COR-L47 (cell line): ENCODE data around the gene COX5A.
A peak's percentile ranks its signal among the peaks of the same experiment; 100 is the strongest.
"Not testable (repeated sequence)": the region's sequence is repeated elsewhere in the genome, so short reads cannot be mapped to it uniquely, and the experiment has no call there.

Source experiments
- DNase-seq: peaks from one replicate; lab custom pipeline; 2025; lab: John Stamatoyannopoulos, UW

COX5A gene

DNA sequence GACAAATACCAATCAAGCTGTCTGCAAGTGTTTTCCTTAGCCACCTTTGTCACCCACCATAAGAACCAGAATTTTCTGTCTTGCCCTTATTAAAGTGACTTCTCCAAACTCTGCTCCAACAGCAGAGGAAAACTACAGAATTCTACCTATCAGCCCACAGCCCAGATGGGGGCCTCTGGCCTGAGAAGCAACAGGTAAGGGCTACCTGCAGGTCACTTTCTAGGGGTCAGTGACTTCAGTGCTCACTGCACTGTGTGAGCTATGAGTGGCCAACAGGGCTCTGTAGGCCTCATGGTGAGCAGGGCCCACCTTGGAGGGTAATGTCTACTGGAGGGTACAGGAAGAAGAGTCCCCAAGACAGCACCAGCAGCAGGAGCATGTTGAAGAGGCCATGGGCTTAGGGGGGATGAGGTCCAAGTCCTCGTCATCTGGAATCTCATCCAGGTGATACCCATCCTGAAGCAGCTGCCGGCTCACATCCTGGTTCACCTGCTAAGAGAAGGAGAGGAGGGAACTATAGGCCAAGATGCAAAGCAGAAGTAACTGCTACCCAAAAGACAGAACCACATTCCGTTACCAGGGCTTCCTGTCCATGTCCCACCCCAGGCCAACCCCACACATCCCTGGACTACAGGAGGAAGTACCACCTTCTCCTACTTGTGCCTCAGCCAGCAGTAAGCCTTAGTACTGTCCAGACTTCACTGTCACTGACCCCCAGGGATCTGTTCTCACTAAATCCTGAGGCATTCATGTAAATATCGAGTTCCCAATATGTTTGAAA lies 35.4 kb downstream of the COX5A start:
- no peak for DNase-seq

DNA sequence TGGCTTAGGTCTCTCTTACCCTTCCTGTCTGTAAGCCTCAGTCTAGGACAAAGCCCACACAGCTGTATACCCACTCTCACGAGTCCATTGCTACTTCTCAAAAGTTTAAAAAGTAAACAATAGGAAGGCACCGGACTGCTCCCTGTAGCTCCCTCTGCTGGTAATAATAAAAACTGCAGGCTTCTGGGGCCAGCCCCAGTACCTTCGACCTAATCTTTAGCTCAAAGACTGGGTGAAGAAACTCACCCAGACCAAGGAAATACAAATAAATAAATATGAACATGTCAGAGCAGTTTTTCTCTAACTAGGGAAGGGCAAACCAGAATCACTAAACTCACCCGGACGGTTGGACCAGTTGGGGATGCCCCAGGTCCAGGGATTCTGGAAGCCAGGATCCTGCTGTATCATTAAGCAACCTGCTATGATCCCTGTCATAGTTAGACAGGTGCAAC lies 36.2 kb downstream of the COX5A start:
- DNase-seq = peak; percentile 20

DNA sequence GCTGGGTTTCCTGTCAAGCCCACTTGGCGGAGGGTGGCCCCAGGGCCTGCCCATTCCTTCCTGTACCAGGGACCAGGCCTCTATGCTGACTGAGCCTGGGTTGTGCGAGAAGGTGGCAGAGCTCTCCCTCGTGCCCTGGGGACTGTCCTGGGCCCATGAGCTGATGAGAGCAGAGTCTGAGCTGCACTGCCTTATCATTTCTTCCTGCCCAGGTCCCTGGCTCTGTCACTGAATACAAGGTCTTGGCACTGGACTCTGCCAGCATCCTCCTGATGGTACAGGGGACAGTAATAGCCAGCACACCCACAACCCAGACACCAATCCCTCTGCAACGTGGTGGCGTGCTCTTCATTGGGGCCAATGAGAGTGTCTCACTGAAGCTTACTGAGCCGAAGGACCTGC lies 40.6 kb downstream of the COX5A start:
- no peak for DNase-seq

GRCh38 chr15:74896316-74896715 lies 41.6 kb downstream of the COX5A start:
- no peak for DNase-seq

GRCh38 chr15:74895830-74896229 lies 42.0 kb downstream of the COX5A start:
- DNase-seq = no peak

GRCh38 chr15:74894383-74894782 lies 43.5 kb downstream of the COX5A start:
- DNase-seq = not testable (repeated sequence)

- DNase-seq = no peak
These were observed 44.2 kb downstream of the COX5A start for GRCh38 chr15:74893627-74894026.

GRCh38 chr15:74892931-74893330 lies 44.9 kb downstream of the COX5A start:
- no peak for DNase-seq

DNA sequence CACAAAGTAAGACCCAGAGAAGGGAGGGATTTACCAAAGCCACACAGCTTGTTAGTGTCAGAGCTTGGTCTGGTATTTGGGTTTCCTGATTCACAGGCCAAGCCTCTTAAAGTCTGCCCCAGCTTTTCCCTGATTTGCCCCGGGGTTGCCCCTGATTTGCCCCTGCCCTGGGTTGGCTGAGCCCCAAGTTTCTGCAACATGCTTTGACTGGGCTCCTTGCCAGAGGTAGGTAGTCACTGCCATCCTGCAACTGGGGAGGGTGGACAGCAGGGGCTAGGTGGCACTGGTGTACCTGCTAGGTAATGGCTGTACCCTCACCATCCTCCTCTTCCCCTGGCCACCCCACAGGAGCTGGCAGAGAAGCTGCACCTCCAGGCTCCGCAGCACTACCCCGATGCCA lies 45.6 kb downstream of the COX5A start:
- no peak for DNase-seq

- no peak for DNase-seq
These were observed 46.4 kb downstream of the COX5A start for GRCh38 chr15:74891469-74891868.

GRCh38 chr15:74890665-74890960 lies 47.3 kb downstream of the COX5A start:
- no peak for DNase-seq

- DNase-seq = peak; percentile 76
These were observed 47.8 kb downstream of the COX5A start, which contains the start of gene MPI for GRCh38 chr15:74889883-74890664. MPI (plus strand) TSS chr15:74890042; CDS start chr15:74890074, 32 bp downstream.

DNA sequence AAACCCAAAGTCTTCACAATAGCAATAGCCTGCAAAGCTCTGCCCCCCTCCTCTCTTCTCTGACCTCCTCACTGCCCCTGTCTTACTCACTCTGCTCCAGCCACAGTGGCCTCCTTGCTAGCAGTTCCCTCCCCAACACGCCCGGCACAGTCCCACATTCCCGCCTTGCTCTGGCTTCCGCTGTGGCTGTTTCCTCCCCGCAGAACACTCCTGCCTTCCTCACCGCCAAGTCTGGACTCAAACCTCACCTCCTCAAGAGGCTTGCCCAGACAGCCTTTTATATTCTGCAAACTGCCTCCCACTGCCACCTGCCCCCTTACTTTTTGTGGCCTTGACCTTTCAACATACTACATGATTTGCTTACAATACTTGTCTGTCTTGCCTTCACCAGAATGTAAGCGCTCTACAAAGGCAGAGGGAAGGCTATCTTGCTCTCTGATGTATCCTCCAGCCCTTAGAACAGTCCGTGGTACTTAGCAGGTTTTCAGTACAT lies 48.4 kb downstream of the COX5A start:
- DNase-seq = no peak

GRCh38 chr15:74888716-74889115 lies 49.2 kb downstream of the COX5A start:
- no peak for DNase-seq

GRCh38 chr15:74887537-74888193 lies 50.2 kb downstream of the COX5A start:
- DNase-seq = not testable (repeated sequence)

DNA sequence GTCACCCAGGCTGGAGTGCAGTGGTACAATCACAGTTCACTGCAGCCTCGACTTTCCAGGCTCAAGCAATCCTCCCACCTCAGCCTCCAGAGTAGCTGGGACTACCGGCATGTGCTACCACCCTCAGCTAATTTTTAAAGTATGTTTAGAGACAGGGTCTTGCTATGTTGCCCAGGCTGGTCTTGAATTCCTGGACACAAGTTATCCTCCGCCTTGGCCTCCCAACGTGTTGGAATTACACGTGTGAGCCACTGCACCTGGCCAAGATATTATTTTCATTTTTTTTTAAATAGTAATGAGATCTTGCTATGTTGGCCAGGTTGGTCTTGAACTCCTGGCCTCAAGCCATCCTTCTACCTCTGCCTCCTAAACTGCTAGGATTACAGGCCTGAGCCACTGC lies 52.4 kb downstream of the COX5A start:
- no peak for DNase-seq

GRCh38 chr15:74884428-74885223 lies 53.2 kb downstream of the COX5A start:
- DNase-seq = no peak

DNA sequence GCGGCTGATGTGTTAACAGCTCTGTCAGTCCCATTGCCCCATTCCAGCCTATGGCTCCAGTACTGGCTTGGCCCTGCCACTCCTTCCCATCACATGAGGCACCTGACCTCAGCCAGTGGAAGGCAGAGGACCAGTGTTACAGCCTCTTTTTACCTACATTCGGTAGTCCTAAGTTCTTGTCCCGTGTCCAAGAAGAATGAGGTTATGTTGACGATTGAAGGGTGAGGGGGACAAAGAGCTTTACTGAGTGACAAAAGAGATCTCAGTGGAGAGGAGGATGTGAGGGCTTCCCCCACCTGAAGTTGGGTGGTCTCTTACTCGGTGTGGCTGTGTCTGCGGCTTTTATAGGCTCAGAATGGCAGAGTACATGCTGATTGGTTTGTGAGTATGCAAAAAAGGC lies 55.3 kb downstream of the COX5A start:
- DNase-seq = no peak

GRCh38 chr15:74878273-74878672 lies 59.6 kb downstream of the COX5A start:
- DNase-seq = no peak

DNA sequence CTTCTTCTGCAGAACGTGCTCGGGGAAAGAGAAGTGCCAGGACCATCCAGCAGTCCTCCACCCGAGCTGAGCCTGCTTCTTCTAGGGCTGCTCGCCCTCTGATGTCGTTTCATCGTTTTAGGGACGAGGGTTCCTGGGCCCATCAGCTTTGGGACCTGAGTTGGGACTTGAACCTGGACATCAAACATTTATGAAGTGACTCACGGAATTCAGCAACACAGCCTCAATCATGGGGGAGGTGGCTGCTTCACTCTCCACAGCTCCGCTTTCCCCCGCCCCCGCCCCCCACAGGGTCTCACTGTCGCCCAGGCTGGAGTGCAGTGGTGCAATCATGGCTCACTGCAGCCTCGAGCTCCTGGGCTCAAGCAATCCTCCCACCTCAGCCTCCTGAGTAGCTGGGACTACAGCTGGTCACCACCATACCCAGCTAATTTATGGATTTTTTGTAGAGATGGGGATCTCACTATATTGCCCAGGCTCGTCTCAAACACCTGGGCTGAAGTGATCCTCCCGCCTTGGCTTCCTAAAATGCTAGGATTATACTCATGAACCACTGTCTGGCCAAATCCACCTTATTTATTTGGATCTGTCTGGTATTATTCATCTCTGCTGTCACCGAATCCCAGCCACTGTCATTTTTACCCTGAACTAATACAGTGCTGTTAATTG lies 64.0 kb downstream of the COX5A start:
- peak; percentile 24 for DNase-seq

GRCh38 chr15:74873036-74873755 lies 64.7 kb downstream of the COX5A start, which contains the start of gene SCAMP2:
SCAMP2 (minus strand) TSS chr15:74873365; CDS start chr15:74873255, 110 bp downstream.
- peak; percentile 87 for DNase-seq
